ENCODE measurements around the gene CD300C. TPM values are rescaled to one million over a fixed set of nuclear protein-coding genes. Genes with fewer than 3 reads are reported as not detected.
"Not testable (repeated sequence)": the region's sequence is repeated elsewhere in the genome, so short reads cannot be mapped to it uniquely, and the experiment has no call there.

The CD300C gene
- total RNA-seq, 1 experiment from 2014 or later: not detected

DNA sequence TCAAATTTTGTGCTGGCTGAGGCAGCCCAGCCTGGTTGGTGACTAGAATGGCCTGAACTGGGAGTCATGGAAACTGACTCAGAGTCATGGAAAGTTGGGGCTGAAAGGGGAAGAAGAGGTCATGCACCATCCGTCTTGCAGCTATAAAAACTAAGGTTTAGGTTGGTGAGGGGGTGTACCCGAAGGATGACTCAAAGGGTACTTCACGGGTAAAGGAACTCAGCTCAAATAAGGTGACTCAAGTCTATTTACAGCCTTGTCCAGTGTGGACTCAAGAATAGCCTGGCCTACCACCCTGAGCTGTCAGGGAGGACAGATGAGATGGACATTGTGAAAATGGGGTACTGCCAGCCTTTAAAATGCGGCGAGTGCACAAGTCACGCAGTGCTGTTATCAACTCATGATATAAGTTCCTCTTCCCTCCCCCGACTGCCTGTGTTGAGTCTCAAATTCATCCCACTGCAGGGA, 33.3 kb downstream of the CD300C start:
- CTCF ChIA-PET: no interaction called here
- POLR2A ChIA-PET (ENCODE audit: low non-redundant PET): no interaction called here
- Histone ChIP-seq H3K4me3 (ENCODE audit: low read depth, low read length, poor library complexity, severe bottlenecking) (no peak overlapping the region), H3K9me3 (ENCODE audit: low read depth, low read length, poor library complexity, severe bottlenecking) (peaks cover 6% of the 10 kb centered on the region), H3K27ac (ENCODE audit: low read depth, low read length, poor library complexity, severe bottlenecking) (no peak overlapping the region), H3K4me1 (ENCODE audit: insufficient read depth, low read length, poor library complexity, severe bottlenecking) (no peaks in the 10 kb centered on the region), H3K27me3 (replicated peaks; ENCODE audit: insufficient read depth, low read depth, low read length, poor library complexity) (peaks cover 3% of the 10 kb centered on the region), H3K36me3 (ENCODE audit: insufficient read depth, low read length, poor library complexity, severe bottlenecking) (no peaks in the 10 kb centered on the region)
- intact Hi-C loops (cut with micrococcal nuclease; ENCODE audit: unreplicated experiment): no loop called here
- TF ChIP-seq, protein P1, sequence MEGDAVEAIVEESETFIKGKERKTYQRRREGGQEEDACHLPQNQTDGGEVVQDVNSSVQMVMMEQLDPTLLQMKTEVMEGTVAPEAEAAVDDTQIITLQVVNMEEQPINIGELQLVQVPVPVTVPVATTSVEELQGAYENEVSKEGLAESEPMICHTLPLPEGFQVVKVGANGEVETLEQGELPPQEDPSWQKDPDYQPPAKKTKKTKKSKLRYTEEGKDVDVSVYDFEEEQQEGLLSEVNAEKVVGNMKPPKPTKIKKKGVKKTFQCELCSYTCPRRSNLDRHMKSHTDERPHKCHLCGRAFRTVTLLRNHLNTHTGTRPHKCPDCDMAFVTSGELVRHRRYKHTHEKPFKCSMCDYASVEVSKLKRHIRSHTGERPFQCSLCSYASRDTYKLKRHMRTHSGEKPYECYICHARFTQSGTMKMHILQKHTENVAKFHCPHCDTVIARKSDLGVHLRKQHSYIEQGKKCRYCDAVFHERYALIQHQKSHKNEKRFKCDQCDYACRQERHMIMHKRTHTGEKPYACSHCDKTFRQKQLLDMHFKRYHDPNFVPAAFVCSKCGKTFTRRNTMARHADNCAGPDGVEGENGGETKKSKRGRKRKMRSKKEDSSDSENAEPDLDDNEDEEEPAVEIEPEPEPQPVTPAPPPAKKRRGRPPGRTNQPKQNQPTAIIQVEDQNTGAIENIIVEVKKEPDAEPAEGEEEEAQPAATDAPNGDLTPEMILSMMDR (conservative IDR thresholded peaks at IDR 0.05; ENCODE audit: low read depth, low read length): no peak
- TF ChIP-seq EZH2 (IDR thresholded peaks at IDR 0.05; ENCODE audit: borderline replicate concordance, low read depth, low read length, poor library complexity, severe bottlenecking): no peak
- no peak for DNase-seq (ENCODE audit: low spot score)
- no TSS peak for BruUV-seq (replicated peaks)

DNA sequence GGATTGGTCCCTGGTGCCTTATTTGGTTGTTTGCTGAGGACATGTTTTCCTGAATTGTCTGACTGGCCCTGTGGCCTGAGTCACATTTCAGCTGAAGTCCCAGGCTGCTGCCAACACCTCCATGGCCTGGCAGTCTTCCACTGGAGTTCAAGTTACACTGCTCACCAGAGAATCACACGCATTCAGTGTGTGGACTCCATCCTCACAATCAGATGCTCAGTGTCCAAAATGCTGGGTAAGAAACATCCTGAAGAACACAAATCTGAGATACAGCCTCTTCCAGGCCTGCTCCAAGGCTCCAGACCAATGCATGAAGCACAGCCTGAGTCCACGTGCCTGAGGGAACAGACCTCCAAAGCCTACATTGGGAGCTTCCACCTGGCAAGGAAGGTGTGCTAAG, 33.9 kb downstream of the CD300C start:
- CTCF ChIA-PET: no interaction called here
- TF ChIP-seq EZH2 (IDR thresholded peaks at IDR 0.05; ENCODE audit: borderline replicate concordance, low read depth, low read length, poor library complexity, severe bottlenecking): no peak
- H3K27me3 ChIP-seq (replicated peaks; ENCODE audit: insufficient read depth, low read depth, low read length, poor library complexity): peaks cover 5% of the 10 kb centered on the region
- POLR2A ChIA-PET (ENCODE audit: low non-redundant PET): no interaction called here
- no TSS peak for BruUV-seq (replicated peaks)
- H3K9me3 ChIP-seq (ENCODE audit: low read depth, low read length, poor library complexity, severe bottlenecking): peaks cover 6% of the 10 kb centered on the region
- H3K4me1 ChIP-seq (ENCODE audit: insufficient read depth, low read length, poor library complexity, severe bottlenecking): no peaks in the 10 kb centered on the region
- H3K27ac ChIP-seq (ENCODE audit: low read depth, low read length, poor library complexity, severe bottlenecking): no peak overlapping the region
- no peak for DNase-seq (ENCODE audit: low spot score)
- intact Hi-C loops (cut with micrococcal nuclease; ENCODE audit: unreplicated experiment): no loop called here
- no peaks in the 10 kb centered on the region for H3K36me3 ChIP-seq (ENCODE audit: insufficient read depth, low read length, poor library complexity, severe bottlenecking)
- H3K4me3 ChIP-seq (ENCODE audit: low read depth, low read length, poor library complexity, severe bottlenecking): no peak overlapping the region

DNA sequence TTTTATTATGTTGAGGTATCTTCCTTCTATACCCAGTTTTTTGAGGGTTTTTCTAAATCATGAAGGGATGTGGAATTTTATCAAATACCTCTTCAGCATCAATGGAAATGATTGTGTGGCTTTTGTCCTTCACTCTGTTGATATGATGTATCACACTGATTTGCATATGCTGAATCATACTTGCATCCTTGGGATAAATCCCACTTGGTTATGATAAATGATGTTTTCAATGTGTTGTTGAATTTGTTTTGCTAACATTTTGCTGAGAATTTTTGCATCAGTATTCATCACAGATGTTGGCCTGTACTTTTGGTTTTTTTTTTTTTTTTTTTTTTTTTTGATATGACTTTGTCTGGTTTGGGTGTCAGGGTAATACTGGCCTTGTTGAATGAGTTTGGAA, 37.8 kb downstream of the CD300C start:
- ChIA-PET POLR2A (ENCODE audit: low non-redundant PET) (no interaction called here), CTCF (no interaction called here)
- Histone ChIP-seq H3K4me1 (ENCODE audit: insufficient read depth, low read length, poor library complexity, severe bottlenecking) (no peaks in the 10 kb centered on the region), H3K4me3 (ENCODE audit: low read depth, low read length, poor library complexity, severe bottlenecking) (no peak overlapping the region), H3K36me3 (ENCODE audit: insufficient read depth, low read length, poor library complexity, severe bottlenecking) (no peaks in the 10 kb centered on the region), H3K27ac (ENCODE audit: low read depth, low read length, poor library complexity, severe bottlenecking) (no peak overlapping the region), H3K27me3 (replicated peaks; ENCODE audit: insufficient read depth, low read depth, low read length, poor library complexity) (peaks cover 5% of the 10 kb centered on the region), H3K9me3 (ENCODE audit: low read depth, low read length, poor library complexity, severe bottlenecking) (no peaks in the 10 kb centered on the region)
- no TSS peak for BruUV-seq (replicated peaks)
- no peak for DNase-seq (ENCODE audit: low spot score)
- TF ChIP-seq, protein P1 (conservative IDR thresholded peaks at IDR 0.05; ENCODE audit: low read depth, low read length): no peak
- no peak for TF ChIP-seq EZH2 (IDR thresholded peaks at IDR 0.05; ENCODE audit: borderline replicate concordance, low read depth, low read length, poor library complexity, severe bottlenecking)
- intact Hi-C loops (cut with micrococcal nuclease; ENCODE audit: unreplicated experiment): no loop called here

DNA sequence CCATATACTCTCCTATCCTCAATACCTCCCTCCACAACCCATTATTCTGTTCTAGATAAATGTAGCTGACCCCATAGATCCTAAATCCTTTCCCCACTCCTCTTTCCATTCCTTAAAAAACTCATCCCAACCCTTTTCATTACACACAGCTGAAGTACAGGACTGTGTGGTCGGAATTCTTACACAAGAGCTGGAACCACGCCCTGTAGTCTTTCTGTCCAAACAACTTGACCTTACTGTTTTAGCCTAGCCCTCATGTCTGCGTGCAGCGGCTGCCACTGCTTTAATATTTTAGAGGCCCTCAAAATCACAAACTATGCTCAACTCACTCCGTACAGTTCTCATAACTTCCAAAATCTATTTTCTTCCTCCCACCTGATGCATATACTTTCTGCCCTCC, 42.0 kb downstream of the CD300C start:
- POLR2A ChIA-PET (ENCODE audit: low non-redundant PET); H3K9me3 ChIP-seq (ENCODE audit: low read depth, low read length, poor library complexity, severe bottlenecking); H3K36me3 ChIP-seq (ENCODE audit: insufficient read depth, low read length, poor library complexity, severe bottlenecking); H3K27ac ChIP-seq (ENCODE audit: low read depth, low read length, poor library complexity, severe bottlenecking); BruUV-seq (replicated peaks); CTCF ChIA-PET; intact Hi-C loops (cut with micrococcal nuclease; ENCODE audit: unreplicated experiment); DNase-seq (ENCODE audit: low spot score); H3K27me3 ChIP-seq (replicated peaks; ENCODE audit: insufficient read depth, low read depth, low read length, poor library complexity); H3K4me3 ChIP-seq (ENCODE audit: low read depth, low read length, poor library complexity, severe bottlenecking); H3K4me1 ChIP-seq (ENCODE audit: insufficient read depth, low read length, poor library complexity, severe bottlenecking): not testable (repeated sequence)
